NCI-H128 (cell line): Measurements from ENCODE around the gene TTC21A.
"Not testable (repeated sequence)": the region's sequence is repeated elsewhere in the genome, so short reads cannot be mapped to it uniquely, and the experiment has no call there.

ENCODE experiments used
- DNase-seq: peaks from one replicate; lab custom pipeline; 2025; ENCODE audit not compliant: unreplicated experiment; lab: John Stamatoyannopoulos, UW

TTC21A gene

GRCh38 chr3:39149498-39150147 is 42.1 kb downstream of the TTC21A start:
- no peak for DNase-seq

- DNase-seq = no peak
Observed at GRCh38 chr3:39150148-39150802, 42.8 kb downstream of the TTC21A start.

- no peak for DNase-seq
Observed at GRCh38 chr3:39150803-39151631, 43.5 kb downstream of the TTC21A start.

- no peak for DNase-seq
Observed at GRCh38 chr3:39153977-39154279, 46.4 kb downstream of the TTC21A start.

- no peak for DNase-seq
Observed at GRCh38 chr3:39154280-39155021, 47.0 kb downstream of the TTC21A start.

- DNase-seq = no peak
Observed at GRCh38 chr3:39156421-39156820, 48.9 kb downstream of the TTC21A start.

GRCh38 chr3:39157359-39157758 is 49.9 kb downstream of the TTC21A start:
- no peak for DNase-seq

- no peak for DNase-seq
Observed at GRCh38 chr3:39158148-39158715, 50.8 kb downstream of the TTC21A start.

GRCh38 chr3:39164414-39164813 is 56.9 kb downstream of the TTC21A start:
- DNase-seq = no peak

GRCh38 chr3:39165518-39165917 is 58.0 kb downstream of the TTC21A start:
- DNase-seq = no peak

- no peak for DNase-seq
Observed at GRCh38 chr3:39166134-39166710, 58.7 kb downstream of the TTC21A start.

GRCh38 chr3:39166932-39167532 is 59.6 kb downstream of the TTC21A start:
- no peak for DNase-seq

GRCh38 chr3:39168156-39168780 is 60.8 kb downstream of the TTC21A start:
- DNase-seq = no peak

GRCh38 chr3:39169712-39170111 is 62.2 kb downstream of the TTC21A start:
- no peak for DNase-seq

GRCh38 chr3:39170461-39170860 is 63.0 kb downstream of the TTC21A start:
- no peak for DNase-seq

- not testable (repeated sequence) for DNase-seq
Observed at GRCh38 chr3:39170877-39171276, 63.4 kb downstream of the TTC21A start.

GRCh38 chr3:39171860-39172259 is 64.4 kb downstream of the TTC21A start:
- no peak for DNase-seq

GRCh38 chr3:39173318-39174125 is 66.0 kb downstream of the TTC21A start:
- no peak for DNase-seq
